Fibroblast of skin of back (primary cell): ENCODE data around the gene FBXL16.
A peak's percentile ranks its signal among the peaks of the same experiment; 100 is the strongest.
"Not testable (repeated sequence)": the region's sequence is repeated elsewhere in the genome, so short reads cannot be mapped to it uniquely, and the experiment has no call there.

Experiments used
- DNase-seq: peaks from one replicate; pipeline ENCODE4 v3.0.0-alpha.2; 2013

FBXL16 gene

DNA sequence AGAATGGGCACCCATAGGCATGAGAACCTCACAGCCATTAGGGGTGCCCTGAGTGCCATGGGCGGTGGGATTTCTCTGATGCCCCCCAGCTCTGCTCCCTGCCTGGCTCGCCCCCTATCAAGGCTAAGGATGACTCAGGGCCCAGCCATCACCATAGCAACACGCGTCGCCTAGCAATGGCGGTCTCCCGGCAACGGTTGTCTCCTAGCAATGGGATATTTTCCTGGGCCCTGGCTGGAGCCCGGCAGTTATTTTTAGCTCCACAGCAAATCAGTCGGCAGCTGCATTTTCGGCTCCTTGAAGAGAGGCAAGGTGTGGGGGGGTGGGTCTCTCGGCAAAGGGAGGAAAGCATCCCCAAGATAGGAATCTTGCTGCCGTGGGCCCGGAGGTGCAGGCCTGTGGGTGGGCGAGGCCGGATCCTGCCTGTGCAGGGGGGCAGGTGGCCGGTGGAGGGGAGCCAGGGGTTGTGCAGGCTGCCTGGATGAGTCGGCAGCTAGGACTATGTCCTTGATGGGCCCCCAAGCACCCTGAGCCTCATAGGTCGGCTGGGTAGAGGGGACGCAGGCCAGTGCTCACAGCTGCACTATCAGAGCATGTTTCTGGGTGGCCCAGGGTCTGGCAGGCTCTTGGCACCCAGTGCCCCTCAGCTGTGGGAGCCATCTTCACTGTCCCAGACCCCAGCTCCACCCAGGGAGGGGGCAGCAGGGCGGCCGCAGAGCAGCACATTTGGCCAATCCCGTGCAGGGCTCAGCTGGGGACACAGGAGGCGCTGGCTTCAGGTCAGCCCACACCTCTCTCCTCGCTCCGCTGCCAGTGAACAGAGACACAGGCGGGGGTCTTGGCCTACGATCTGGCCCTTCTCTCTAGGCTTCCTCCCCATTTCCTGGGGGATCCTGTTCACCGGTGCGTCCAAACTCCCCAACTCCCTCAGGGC lies 4.2 kb upstream of the FBXL16 start:
- DNase-seq = peak; percentile 85

DNA sequence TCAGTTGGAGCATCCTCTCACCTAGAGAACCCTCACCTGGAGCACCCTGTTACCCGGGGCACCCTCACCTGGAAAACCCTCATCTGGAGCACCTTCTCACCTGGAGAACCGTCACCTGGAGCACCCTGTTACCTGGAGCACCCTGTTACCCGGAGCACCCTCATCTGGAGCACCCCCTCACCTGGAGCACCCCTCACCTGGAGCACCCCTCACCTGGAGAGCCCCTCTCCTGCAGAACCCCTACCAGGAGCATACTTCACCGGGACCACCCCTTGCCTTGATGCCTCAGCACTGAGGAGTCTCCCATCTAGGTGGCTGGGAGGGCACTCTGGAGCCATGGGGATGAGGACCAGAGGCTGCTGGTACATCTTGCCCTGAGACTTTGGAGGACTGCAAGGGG lies 3.4 kb upstream of the FBXL16 start:
- no peak for DNase-seq

DNA sequence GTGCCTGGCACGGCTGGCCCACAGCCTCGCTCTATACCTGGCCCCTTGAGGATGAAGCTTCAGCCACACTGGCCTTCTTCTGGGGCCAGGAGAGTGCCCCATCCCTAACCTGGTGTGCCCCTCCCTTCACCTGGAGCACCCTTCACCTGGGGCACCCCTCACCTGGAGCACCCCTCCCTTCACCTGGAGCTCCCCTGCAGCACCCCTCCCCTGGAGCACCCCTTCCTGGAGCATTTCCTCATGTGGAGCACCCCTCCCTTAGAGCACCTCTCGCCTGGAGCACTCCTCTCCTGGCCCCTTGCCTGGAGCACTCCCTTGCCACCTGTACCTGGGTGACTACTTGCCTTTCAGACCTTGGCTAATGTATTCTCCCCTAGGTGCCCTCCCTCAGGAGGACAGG lies 2.4 kb upstream of the FBXL16 start:
- DNase-seq = no peak

GRCh38 chr16:707062-707538 lies 1.5 kb upstream of the FBXL16 start:
- DNase-seq = no peak

DNA sequence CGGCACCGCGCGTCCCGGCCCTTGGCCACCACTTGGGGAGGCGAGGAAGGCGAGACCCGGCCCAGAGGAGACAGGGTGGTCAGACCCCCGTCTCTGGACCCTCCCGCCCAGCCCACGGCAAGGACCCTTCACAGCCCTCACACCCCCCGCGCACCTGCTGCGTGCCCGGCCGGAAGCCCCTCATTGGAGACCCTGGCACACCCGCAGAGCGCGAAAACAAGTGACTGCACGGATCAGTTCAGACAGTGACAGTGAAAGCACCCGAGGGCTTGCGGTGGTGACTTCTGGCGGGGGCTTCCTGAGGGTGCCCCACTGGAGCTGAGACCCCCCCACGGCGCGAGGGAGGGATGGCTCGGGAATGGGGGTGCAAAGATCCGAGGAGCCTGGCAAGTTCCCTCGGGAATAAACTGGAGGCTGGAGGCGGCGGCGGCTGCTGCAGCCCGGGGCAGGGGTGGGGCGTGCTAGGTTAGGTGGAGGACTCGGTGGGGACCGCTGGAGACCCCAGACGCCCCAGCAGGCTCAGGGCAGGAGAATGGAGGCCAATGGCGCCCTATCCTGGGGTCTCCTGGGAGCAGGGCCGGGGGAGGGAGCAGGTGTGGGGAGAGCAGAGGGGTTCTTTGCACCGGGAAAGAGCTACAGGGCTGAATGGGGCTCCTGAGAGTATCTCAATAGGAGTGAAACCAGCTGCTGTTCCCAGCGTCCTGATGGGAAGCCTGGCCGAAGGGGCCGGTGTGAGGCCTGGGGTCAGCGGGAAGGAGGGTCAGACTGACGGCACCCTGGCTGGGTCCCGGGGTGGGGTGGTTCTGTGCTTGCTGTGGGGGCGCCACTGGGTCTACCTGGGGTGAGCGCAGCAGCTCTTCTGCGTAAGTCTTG lies 824 bp upstream of the FBXL16 start:
- DNase-seq = no peak

DNA sequence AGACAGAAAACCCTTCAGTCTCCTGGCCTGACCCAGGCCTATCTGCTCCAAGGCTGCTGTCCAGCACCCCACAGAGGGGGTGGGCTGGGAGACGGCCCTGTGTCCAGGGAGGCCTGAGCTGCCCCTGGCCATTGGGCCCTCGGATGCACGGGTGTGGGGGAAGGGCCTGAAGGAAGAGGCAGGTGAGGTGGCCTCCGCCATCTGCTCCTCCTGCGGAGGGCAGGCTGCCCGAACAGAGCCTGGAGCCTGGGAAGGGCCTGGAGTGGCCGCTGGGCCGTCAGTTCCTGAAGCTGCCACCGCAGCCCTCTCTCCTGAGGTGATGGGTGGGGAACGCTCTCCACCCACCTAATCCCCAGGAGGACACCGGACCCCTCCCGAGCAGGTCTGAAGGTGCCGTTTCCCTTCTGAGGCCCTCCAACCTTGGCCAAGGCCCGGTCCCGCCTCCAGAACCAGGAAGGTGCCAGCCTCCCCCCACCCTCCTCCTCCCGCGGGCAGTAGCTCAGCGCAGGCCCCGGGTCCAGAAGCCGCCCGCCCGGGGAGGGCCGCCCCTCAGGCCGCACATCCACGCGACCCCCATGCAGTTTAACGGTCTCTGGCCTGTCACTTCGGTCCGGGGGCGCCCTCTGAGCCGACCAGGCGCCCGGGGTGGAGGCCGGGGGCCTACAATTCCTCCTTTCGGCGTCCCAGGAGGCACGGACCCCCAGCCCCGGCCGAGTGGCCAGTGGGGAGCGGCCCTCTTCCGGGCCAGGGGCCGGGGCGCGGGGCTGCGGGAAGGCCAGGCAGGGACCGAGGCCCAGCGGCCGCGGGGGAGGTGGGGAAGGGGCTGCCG lies 835 bp downstream of the FBXL16 start:
- no peak for DNase-seq

DNA sequence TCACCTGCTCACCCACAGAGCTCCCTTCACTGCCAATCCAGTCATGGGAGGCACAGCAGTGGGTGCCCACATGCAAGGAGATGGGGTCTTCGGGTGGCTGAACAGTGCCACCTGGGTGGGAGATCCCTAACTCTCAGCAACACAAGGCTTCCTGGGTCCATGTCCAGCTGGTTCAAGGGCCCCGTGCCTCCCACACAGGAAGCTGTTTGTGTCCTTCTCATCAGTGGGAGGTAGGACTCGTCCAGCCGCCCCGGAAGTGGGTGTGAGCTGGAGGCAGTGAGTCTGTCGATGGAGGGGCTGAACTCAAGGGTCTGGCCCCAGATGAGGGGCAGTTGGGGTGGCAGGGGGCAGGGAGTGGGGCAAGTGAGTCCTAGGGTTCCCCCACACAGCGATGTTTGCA lies 1.6 kb downstream of the FBXL16 start:
- no peak for DNase-seq

DNA sequence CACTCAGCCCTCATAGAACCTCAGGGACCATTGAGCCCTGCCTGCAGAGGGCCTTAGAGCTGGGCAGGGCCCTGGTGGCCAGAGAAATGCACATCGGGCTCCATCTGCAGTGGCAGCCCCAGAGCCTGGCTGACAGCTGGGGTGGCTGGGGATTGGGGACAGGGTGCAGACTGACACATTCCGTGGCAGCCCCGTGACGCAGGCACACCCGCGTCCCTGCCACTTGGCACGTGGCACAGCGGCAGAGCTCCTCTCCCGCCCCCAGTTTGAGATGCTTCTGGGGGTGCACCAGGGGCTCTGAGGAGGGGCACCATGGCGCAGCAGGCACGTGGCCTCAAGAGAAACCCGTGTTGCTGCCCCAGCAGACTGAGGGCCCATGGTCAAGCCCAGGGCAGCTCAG lies 2.2 kb downstream of the FBXL16 start:
- DNase-seq = no peak

DNA sequence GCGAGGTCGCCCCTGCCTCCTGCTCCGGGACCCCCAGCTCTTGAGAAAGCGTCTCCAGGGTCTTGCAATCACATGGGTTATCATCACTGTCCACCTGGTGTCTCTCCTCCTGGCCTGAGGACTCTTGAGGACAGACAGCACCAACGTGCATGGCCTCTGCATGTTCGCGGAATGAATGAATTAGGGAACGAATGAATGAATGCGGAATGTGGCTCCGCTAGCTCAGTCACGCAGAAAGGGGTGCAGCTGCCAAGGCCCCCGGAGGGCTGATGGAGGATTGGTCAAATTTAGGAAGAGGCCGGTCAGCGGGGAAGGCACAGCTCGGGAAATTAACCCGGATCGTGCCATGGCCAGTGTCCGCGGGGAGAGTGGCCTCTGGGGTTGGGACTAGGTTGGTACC lies 3.3 kb downstream of the FBXL16 start:
- DNase-seq = no peak

DNA sequence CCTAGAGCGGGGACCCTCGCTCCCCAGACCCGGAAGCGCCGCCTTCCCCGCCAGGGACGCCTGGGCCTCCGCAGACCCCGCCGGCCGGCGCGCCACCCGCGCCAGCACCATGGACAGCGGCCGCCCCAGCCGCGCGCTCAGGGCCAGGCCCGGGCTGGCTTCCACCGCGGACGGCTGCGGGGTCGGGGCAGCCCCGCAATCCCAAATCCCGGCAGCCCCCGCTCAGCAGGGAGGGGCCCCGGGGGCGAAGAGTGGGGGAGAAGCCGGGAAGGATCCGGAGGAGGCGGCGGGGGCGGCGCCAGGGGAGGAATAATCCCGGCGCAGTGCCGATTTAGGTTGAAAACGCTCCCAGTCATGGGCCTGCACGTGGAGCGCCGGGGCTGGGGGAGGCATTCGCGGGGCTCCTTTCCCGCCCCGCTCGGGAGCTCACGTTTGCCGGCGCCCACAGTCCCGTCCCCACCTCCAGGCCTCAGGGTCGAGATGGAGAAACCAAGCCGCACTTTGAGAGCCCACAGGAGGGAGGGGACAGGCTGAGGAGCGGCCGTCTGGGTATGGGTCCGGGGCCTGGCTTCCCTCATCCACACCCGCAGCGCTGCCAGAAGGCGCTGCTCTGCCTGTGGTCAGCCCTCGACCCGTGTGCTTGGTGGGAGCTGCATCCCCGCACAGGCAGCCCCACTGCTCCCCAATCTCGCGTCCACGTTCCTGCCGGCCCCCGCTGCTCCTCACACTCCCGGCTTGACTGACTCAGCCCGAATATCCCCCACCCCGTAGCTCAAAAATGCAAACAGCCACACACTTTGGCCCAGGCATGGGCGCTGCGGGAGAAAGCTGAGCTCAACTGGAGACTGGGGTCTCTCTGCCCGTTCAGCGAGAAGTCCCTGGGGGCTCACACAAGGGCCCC lies 4.7 kb downstream of the FBXL16 start:
- no peak for DNase-seq

DNA sequence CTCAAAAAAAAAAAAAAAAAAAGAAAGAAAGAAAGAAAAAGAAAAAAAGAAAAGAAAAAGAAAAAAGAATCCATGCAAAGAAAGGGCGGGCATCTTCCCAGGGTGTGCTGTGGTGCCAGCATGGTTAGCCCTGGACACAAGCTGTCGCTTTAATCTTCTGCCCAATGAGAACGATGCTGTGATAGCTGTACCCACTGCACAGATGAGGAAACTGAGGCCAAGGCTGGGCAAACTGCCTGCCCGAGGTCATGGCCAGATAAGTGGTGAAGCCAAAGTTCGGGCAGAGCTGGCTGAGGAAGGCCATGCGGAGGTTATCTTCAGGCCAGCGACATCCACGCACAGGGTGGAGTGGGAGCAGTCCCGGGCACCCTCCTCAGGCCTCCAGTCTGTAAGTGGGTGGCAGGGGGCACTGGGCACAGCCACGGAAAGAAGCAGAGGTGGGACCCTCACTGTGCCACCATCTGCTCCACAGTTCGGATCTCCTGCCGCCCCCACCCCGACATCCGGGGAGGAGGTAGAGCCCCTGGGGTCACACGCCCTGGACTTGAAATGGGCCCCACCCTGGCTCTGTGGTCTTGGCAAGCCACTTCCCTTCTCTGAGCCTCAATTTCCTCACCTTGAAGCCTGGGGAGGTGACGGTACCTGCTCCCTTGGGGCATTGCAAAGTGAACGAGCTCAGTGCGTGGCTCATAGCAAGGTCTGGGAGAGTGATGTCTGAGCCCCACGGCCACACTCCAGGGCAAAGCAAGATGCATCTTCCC lies 6.5 kb downstream of the FBXL16 start:
- no peak for DNase-seq

GRCh38 chr16:695355-696089 lies 10.1 kb downstream of the FBXL16 start:
- no peak for DNase-seq

DNA sequence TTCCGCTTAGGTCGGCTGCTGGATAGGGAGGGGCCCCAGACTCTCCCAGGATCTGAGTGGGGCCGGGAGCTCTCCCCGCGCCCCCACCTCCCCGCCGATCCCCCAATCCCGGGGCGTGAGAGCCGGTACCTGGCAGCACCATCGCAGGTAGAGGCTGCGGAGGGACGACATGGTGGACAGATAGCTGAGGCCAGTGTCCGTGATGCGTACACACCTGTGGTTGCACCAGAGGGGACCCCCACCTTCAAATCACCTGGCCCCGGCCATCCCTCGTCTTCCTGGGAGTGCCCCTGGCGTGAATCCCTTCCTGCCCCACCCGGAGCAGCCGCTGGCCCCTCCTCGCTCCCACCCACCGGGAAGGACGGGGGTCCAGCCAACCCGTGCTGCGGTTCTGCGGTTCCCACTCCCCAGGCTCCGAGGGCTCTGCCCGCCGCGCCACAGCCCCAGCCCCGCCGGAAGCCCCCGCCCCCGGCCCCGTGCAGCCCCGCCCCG lies 10.7 kb downstream of the FBXL16 start:
- DNase-seq = no peak

GRCh38 chr16:694187-694862 lies 11.3 kb downstream of the FBXL16 start:
- DNase-seq = no peak

- DNase-seq = no peak
These were observed 11.8 kb downstream of the FBXL16 start for GRCh38 chr16:693766-694165.

DNA sequence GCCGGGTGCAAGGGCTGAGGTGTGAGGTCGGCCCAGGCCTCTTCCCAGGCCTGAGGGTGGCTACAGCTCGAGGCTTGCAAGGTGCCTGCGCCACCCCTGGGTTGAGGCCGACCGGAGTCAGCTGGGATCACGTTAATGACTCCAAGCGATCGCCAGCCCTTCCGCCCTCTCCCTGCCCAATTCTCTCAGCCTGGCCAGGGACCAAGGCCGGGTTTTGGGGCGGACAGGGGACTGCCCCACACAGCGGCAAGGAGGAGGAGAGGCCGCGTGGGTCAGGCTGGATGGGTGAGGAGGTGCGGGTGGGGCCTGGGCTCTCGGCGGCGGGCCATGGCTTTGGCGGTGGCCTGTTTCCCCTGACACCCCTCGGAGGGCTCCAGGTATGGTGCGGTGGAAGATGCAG lies 12.2 kb downstream of the FBXL16 start:
- no peak for DNase-seq

- DNase-seq = no peak
These were observed 13.1 kb downstream of the FBXL16 start for GRCh38 chr16:692356-693108.

DNA sequence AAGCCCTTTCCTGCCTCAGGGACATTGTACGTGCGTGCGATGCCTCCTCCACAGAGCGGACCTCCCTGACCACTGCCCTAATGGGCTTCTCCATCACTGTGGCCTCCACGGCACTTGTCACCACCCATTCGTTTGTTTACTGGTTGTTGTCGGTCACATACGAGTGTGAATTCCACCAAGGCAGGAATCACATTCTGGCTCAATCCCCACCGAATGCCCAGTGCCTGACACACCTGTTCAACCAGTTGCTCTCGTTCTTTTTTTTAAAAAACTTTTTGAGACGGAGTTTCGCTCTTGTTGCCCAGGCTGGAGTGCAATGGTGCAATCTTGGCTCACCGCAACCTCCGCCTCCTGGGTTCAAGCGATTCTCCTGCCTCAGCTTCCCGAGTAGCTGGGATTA lies 14.4 kb downstream of the FBXL16 start:
- DNase-seq = not testable (repeated sequence)
